ENCODE data around the gene TTC27.

DNA sequence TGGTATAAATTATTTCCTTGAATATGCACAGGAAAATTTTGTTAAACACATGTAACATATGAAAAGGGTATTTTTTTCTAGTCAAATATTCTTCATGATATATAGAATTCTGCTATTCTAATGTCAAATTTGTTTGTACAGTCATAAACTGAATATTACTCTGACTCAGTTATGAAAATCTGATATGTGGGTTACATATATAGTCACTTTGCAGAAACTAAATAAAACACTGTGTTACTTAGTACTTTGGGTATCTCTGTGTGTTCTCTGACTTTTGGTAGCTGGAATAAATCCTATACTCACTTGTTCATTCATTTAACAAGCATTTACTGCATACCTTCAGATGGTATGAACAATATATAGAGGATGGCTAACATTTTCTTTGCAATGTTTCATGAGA lies 159.4 kb downstream of the TTC27 start:
- TF ChIP-seq CTCF (CRISPR knock-in tag; IDR thresholded peaks at IDR 0.05) = no peak
- TF ChIP-seq BRCA1 (CRISPR knock-in tag; IDR thresholded peaks at IDR 0.05) = no peak
- no peak for TF ChIP-seq TOE1 (CRISPR knock-in tag; IDR thresholded peaks at IDR 0.05)
- TF ChIP-seq, protein P1, sequence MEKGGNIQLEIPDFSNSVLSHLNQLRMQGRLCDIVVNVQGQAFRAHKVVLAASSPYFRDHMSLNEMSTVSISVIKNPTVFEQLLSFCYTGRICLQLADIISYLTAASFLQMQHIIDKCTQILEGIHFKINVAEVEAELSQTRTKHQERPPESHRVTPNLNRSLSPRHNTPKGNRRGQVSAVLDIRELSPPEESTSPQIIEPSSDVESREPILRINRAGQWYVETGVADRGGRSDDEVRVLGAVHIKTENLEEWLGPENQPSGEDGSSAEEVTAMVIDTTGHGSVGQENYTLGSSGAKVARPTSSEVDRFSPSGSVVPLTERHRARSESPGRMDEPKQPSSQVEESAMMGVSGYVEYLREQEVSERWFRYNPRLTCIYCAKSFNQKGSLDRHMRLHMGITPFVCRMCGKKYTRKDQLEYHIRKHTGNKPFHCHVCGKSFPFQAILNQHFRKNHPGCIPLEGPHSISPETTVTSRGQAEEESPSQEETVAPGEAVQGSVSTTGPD (CRISPR knock-in tag; IDR thresholded peaks at IDR 0.05) = no peak
- TF ChIP-seq ZNF709 (CRISPR knock-in tag; IDR thresholded peaks at IDR 0.05) = no peak
- TF ChIP-seq CAMTA2 (CRISPR knock-in tag; IDR thresholded peaks at IDR 0.05; ENCODE audit: borderline replicate concordance) = no peak
- TF ChIP-seq MEF2D (CRISPR knock-in tag; IDR thresholded peaks at IDR 0.05) = no peak
- no peak for TF ChIP-seq PHF20 (CRISPR knock-in tag; IDR thresholded peaks at IDR 0.05)
- no peak for TF ChIP-seq FOSL1 (CRISPR knock-in tag; IDR thresholded peaks at IDR 0.05; ENCODE audit: borderline replicate concordance)
- no peak for TF ChIP-seq ZNF746 (CRISPR knock-in tag; IDR thresholded peaks at IDR 0.05)
- no peak for TF ChIP-seq ZNF263 (CRISPR knock-in tag; IDR thresholded peaks at IDR 0.05)
- TF ChIP-seq CBX1 (IDR thresholded peaks at IDR 0.05; ENCODE audit: low read depth) = no peak
- no peak for TF ChIP-seq POLR2A (IDR thresholded peaks at IDR 0.05; ENCODE audit: insufficient read depth in 1 of 2, low read depth in 2 of 2, low read length in 2 of 2)

Data from HepG2 (cell line).